Neural cell (in vitro differentiated cells): ENCODE results near the gene ZNF444. TPM values are rescaled to one million over a fixed set of nuclear protein-coding genes. Genes with fewer than 3 reads are reported as not detected.

Source experiments
- H2AFZ ChIP-seq: fragments of 200-600, 300-800 bp; sonication (generic), shearing (Covaris generic); 2 replicates; pipeline ENCODE4 v1.6.0; 2014; ENCODE audit warnings: low read depth, mild to moderate bottlenecking, antibody characterized with exemption, low read length, moderate library complexity
- H3F3A ChIP-seq: fragments of 200-600 bp; shearing (Covaris generic); 2 replicates; pipeline ENCODE4 v1.6.1; 2016; ENCODE audit warnings: mild to moderate bottlenecking, moderate library complexity, mixed read lengths, antibody characterized with exemption, low read length; ENCODE audit not compliant: insufficient read depth, poor library complexity, severe bottlenecking
- H3K27ac ChIP-seq: fragments of 200-600, 300-800 bp; sonication (generic), shearing (Covaris generic); 2 replicates; pipeline ENCODE4 v1.5.1; 2014; ENCODE audit warnings: mild to moderate bottlenecking, low read length, moderate library complexity
- H3K27me3 ChIP-seq: fragments of 300-800, 200-600 bp; sonication (generic), shearing (Covaris generic); 2 replicates; pipeline ENCODE4 v1.6.0; 2014; ENCODE audit warnings: mild to moderate bottlenecking, low read depth, low read length, moderate library complexity; ENCODE audit not compliant: insufficient read depth
- H3K36me3 ChIP-seq: fragments of 300-800, 200-600 bp; sonication (generic), shearing (Covaris generic); 2 replicates; pipeline ENCODE4 v1.5.1; 2014; ENCODE audit warnings: mild to moderate bottlenecking, antibody characterized with exemption, low read length, moderate library complexity; ENCODE audit not compliant: insufficient read depth
- H3K4me2 ChIP-seq: fragments of 300-800, 200-600 bp; sonication (generic), shearing (Covaris generic); 2 replicates; pipeline ENCODE4 v1.6.0; 2014; ENCODE audit warnings: mild to moderate bottlenecking, low read length
- H3K4me3 ChIP-seq: fragments of 300-800, 200-600 bp; sonication (generic), shearing (Covaris generic); 2 replicates; pipeline ENCODE4 v1.5.1; 2014; ENCODE audit warnings: mild to moderate bottlenecking, low read length, moderate library complexity
- H3K79me2 ChIP-seq: fragments of 200-600 bp; shearing (Covaris generic); replicated peaks from 2 replicates; pipeline ENCODE4 v1.6.0; 2014; ENCODE audit warnings: mild to moderate bottlenecking, low read length, moderate library complexity; ENCODE audit not compliant: insufficient read depth
- H3K9ac ChIP-seq: fragments of 300-800, 200-600 bp; sonication (generic), shearing (Covaris generic); 2 replicates; pipeline ENCODE4 v1.6.1; 2016; ENCODE audit warnings: mild to moderate bottlenecking, low read length, mixed read lengths
- H3K9me2 ChIP-seq: fragments of 200-600 bp; shearing (Covaris generic); 2 replicates; pipeline ENCODE4 v1.6.1; 2016; ENCODE audit warnings: mild to moderate bottlenecking, low read length, mixed read lengths; ENCODE audit not compliant: insufficient read depth
- H3K9me3 ChIP-seq: fragments of 200-600, 300-800 bp; sonication (generic), shearing (Covaris generic); 2 replicates; pipeline ENCODE4 v1.6.1; 2016; ENCODE audit warnings: mild to moderate bottlenecking, mixed run types, low read length, moderate library complexity, mixed read lengths
- H4K20me1 ChIP-seq: fragments of 200-600 bp; shearing (Covaris generic); 2 replicates; pipeline ENCODE4 v1.6.1; 2016; ENCODE audit warnings: mild to moderate bottlenecking, mixed run types; ENCODE audit not compliant: insufficient read depth
- CTCF ChIP-seq: fragments of 450-650 bp; IDR thresholded peaks from 2 replicates; pipeline ENCODE4 v1.5.1; 2014; ENCODE audit warnings: antibody characterized with exemption, mild to moderate bottlenecking, moderate library complexity; ENCODE audit not compliant: poor library complexity, severe bottlenecking
- EP300 ChIP-seq: fragments of 450-650 bp; conservative IDR thresholded peaks from 2 replicates; pipeline ENCODE4 v1.6.1; 2014; ENCODE audit warnings: antibody characterized with exemption, mild to moderate bottlenecking, moderate library complexity; ENCODE audit not compliant: poor library complexity, severe bottlenecking
- EZH2 ChIP-seq: fragments of 200-600, 300-800 bp; shearing (Covaris generic), sonication (generic); IDR thresholded peaks from 2 replicates; pipeline ENCODE4 v1.6.1; 2014; ENCODE audit warnings: antibody characterized with exemption, low read length, borderline replicate concordance, mild to moderate bottlenecking; ENCODE audit not compliant: insufficient read depth, poor library complexity, severe bottlenecking
- MXI1 ChIP-seq: fragments of 450-650 bp; conservative IDR thresholded peaks from 2 replicates; pipeline ENCODE4 v1.6.1; 2014; ENCODE audit warnings: antibody characterized with exemption, mild to moderate bottlenecking; ENCODE audit not compliant: poor library complexity, severe bottlenecking
- POLR2AphosphoS5 ChIP-seq: IDR thresholded peaks from 2 replicates; pipeline ENCODE4 v1.6.1; 2012
- RAD21 ChIP-seq: fragments of 450-650 bp; conservative IDR thresholded peaks from 2 replicates; pipeline ENCODE4 v1.6.1; 2014; ENCODE audit warnings: antibody characterized with exemption, mild to moderate bottlenecking, moderate library complexity
- REST ChIP-seq: IDR thresholded peaks from 2 replicates; pipeline ENCODE4 v1.6.1; 2012; ENCODE audit warnings: borderline replicate concordance
- SMC3 ChIP-seq: fragments of 450-650 bp; conservative IDR thresholded peaks from 2 replicates; pipeline ENCODE4 v1.6.1; 2014; ENCODE audit warnings: antibody characterized with exemption, mild to moderate bottlenecking, moderate library complexity; ENCODE audit not compliant: poor library complexity
- TAF1 ChIP-seq: IDR thresholded peaks from 2 replicates; pipeline ENCODE4 v1.6.1; 2012; ENCODE audit warnings: low read depth
- polyA plus RNA-seq: library from polyadenylated mRNA; depleted of rRNA; stranded (reverse); fragments of >200 nt; gene quantifications from 2 replicates; pipeline ENCODE4 v1.2.3, GENCODE V29; 2014

The ZNF444 gene
- polyA plus RNA-seq, 1 donor from 2014 or later = 45.6 TPM

GRCh38 chr19:56130006-56130405 lies 11.1 kb upstream of the ZNF444 start:
- H3K27me3 ChIP-seq = no peaks in the 10 kb centered on the region
- H3K9me3 ChIP-seq = no peaks in the 10 kb centered on the region
- no peak overlapping the region for H3K9ac ChIP-seq
- H4K20me1 ChIP-seq = no peaks in the 10 kb centered on the region
- no peaks in the 10 kb centered on the region for H3K36me3 ChIP-seq
- no peaks in the 10 kb centered on the region for H3K9me2 ChIP-seq
- H3F3A ChIP-seq = no peaks in the 10 kb centered on the region
- H3K4me2 ChIP-seq = no peak overlapping the region
- no peak overlapping the region for H2AFZ ChIP-seq
- H3K79me2 ChIP-seq = no peaks in the 10 kb centered on the region
- no peak overlapping the region for H3K27ac ChIP-seq
- no peak for TF ChIP-seq SMC3
- TF ChIP-seq EP300 = no peak
- TF ChIP-seq MXI1 = no peak
- TF ChIP-seq EZH2 = no peak
- TF ChIP-seq TAF1 = no peak
- TF ChIP-seq CTCF = no peak
- no peak for TF ChIP-seq RAD21
- no peak for TF ChIP-seq POLR2AphosphoS5
- no peak for TF ChIP-seq REST
- H3K4me3 ChIP-seq = no peak overlapping the region

GRCh38 chr19:56131651-56132050 lies 9.4 kb upstream of the ZNF444 start:
- H3K4me2 ChIP-seq = no peak overlapping the region
- no peak overlapping the region for H2AFZ ChIP-seq
- no peaks in the 10 kb centered on the region for H3F3A ChIP-seq
- H3K27me3 ChIP-seq = no peaks in the 10 kb centered on the region
- H4K20me1 ChIP-seq = no peaks in the 10 kb centered on the region
- TF ChIP-seq REST (no peak), TAF1 (no peak), POLR2AphosphoS5 (no peak), SMC3 (no peak), MXI1 (no peak), CTCF (no peak), EZH2 (no peak), RAD21 (no peak), EP300 (no peak)
- no peaks in the 10 kb centered on the region for H3K79me2 ChIP-seq
- no peak overlapping the region for H3K4me3 ChIP-seq
- no peaks in the 10 kb centered on the region for H3K9me3 ChIP-seq
- H3K27ac ChIP-seq = no peak overlapping the region
- no peaks in the 10 kb centered on the region for H3K36me3 ChIP-seq
- H3K9ac ChIP-seq = no peak overlapping the region
- no peaks in the 10 kb centered on the region for H3K9me2 ChIP-seq
